Upper lobe of left lung (tissue), 6 donors: ENCODE data around the gene GABBR1. TPM values are rescaled to one million over a fixed set of nuclear protein-coding genes. Genes with fewer than 3 reads are reported as not detected.

Experiments used
- ATAC-seq, 2 donors: fragments of 200-7000 bp; cut with Tn5 transposase; one replicate each; pipeline ENCODE4 v1.9.1; 2022; ENCODE audit warnings: mild to moderate bottlenecking in 2 of 2, moderate library complexity in 2 of 2; ENCODE audit not compliant: low FRiP score in 2 of 2
- DNase-seq, 2 donors: peaks; one replicate each; pipeline ENCODE4 v3.0.0-alpha.2; 2019 to 2020
- H3K27ac ChIP-seq, 4 donors: fragments of 200-600 bp; sonication (generic); one replicate each; pipeline ENCODE4 v1.5.1; 2016 to 2019
- H3K27me3 ChIP-seq, 4 donors: fragments of 200-600 bp; sonication (generic); one replicate each; pipeline ENCODE4 v1.5.1; 2017 to 2019
- H3K36me3 ChIP-seq, 4 donors: fragments of 200-600 bp; sonication (generic); one replicate each; pipeline ENCODE4 v1.5.1; 2016 to 2019
- H3K4me1 ChIP-seq, 4 donors: fragments of 200-600 bp; sonication (generic); one replicate each; pipeline ENCODE4 v1.5.1; 2018 to 2019
- H3K4me3 ChIP-seq, 4 donors: fragments of 200-600 bp; sonication (generic); one replicate each; pipeline ENCODE4 v1.5.1; 2017 to 2019; ENCODE audit warnings: mild to moderate bottlenecking in 2 of 4, moderate library complexity in 1 of 4
- H3K9me3 ChIP-seq, 4 donors: fragments of 200-600 bp; sonication (generic); one replicate each; pipeline ENCODE4 v1.5.1; 2018 to 2019
- EP300 ChIP-seq, 4 donors: sonication (generic); formaldehyde crosslinking; IDR thresholded peaks; one replicate each; pipeline ENCODE4 v1.5.1; 2017; ENCODE audit warnings: antibody characterized with exemption in 4 of 4, control low read depth in 2 of 4
- POLR2A ChIP-seq, 4 donors: fragments of 450-650 bp; IDR thresholded peaks; one replicate each; pipeline ENCODE4 v1.5.1; 2016 to 2017; ENCODE audit warnings: antibody characterized with exemption in 4 of 4, mild to moderate bottlenecking in 2 of 4
- POLR2AphosphoS5 ChIP-seq, 2 donors: sonication (generic); formaldehyde crosslinking; IDR thresholded peaks; one replicate each; pipeline ENCODE4 v1.5.1; 2017; ENCODE audit warnings: antibody characterized with exemption in 2 of 2
- WGBS, 2 donors: methylation state at CpG; one replicate each; pipeline ENCODE4 v1.1.5; 2017 to 2018; 5-methylcytosine and 5-hydroxymethylcytosine counted together
- total RNA-seq, 6 donors: library from RNA; depleted of rRNA in 4 of 6; stranded (reverse); fragments of >200 nt in 4 of 6; gene quantifications; one replicate each; pipeline versions ENCODE4 v1.1.0 to v1.2.1, GENCODE V29; 2016 to 2021
- TF ChIP-seq, protein P1 (sequence below), 6 experiments: fragments of 450-650 bp in 4 of 6; fragments of 200-600 bp in 2 of 6; sonication (generic) in 2 of 6; IDR thresholded peaks; one replicate each; pipeline ENCODE4 v1.5.1; 2016 to 2019; ENCODE audit warnings: antibody characterized with exemption in 6 of 6
- donor health status: DM: no; HTN: no; CAD: no; lungs with moderate emphysema.
- donor health status: DM: no; HTN: yes; CAD: no; lungs with severe emphysema.

Gene GABBR1
- total RNA-seq, 6 donors from 2014 or later, result 13.2 to 171 (median 34.8) TPM

- Histone ChIP-seq H3K27ac (no peak overlapping the region), H3K4me3 (no peak overlapping the region), H3K27me3 (no peaks in the 10 kb centered on the region), H3K9me3 (no peaks in the 10 kb centered on the region), H3K4me1 (no peaks in the 10 kb centered on the region), H3K36me3 (peaks cover 0 to 78% (median 22%) of the 10 kb centered on the region in 4 donors)
- WGBS, 2 donors, result 95 to 96% methylated on average over 8 of the region's 8 CpGs
- TF ChIP-seq, protein P1, sequence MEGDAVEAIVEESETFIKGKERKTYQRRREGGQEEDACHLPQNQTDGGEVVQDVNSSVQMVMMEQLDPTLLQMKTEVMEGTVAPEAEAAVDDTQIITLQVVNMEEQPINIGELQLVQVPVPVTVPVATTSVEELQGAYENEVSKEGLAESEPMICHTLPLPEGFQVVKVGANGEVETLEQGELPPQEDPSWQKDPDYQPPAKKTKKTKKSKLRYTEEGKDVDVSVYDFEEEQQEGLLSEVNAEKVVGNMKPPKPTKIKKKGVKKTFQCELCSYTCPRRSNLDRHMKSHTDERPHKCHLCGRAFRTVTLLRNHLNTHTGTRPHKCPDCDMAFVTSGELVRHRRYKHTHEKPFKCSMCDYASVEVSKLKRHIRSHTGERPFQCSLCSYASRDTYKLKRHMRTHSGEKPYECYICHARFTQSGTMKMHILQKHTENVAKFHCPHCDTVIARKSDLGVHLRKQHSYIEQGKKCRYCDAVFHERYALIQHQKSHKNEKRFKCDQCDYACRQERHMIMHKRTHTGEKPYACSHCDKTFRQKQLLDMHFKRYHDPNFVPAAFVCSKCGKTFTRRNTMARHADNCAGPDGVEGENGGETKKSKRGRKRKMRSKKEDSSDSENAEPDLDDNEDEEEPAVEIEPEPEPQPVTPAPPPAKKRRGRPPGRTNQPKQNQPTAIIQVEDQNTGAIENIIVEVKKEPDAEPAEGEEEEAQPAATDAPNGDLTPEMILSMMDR (IDR thresholded peaks at IDR 0.05), result no peak
- no peak for TF ChIP-seq POLR2AphosphoS5 (IDR thresholded peaks at IDR 0.05)
- no peak for TF ChIP-seq POLR2A (IDR thresholded peaks at IDR 0.05)
- TF ChIP-seq EP300 (IDR thresholded peaks at IDR 0.05), result no peak
- DNase-seq, result no peak
- no peak for ATAC-seq
Observed at GRCh38 chr6:29617782-29618554, 15.0 kb downstream of the GABBR1 start.

DNA sequence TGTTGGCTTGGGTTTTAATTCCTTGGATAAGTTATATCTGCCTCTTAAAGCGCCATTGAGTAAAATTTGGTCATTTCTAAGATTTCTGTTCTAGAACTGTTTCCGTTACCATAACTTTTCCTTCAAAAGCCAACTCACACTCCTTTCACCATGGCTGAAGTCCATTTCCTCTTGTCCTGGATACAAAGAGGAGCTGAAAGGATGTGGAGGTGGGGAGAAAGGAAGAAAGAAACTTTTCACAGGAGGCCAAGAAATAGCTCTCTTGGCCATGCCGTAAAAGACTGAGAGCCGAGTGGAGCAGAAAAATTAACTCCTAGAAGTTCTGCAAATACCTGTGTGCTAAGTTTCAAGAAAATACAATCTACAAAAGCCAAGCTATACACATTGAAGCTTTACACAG, 21.6 kb downstream of the GABBR1 start:
- DNase-seq (no peak), ATAC-seq (no peak)
- Histone ChIP-seq H3K27me3 (no peaks in the 10 kb centered on the region), H3K4me1 (no peaks in the 10 kb centered on the region), H3K4me3 (no peak overlapping the region), H3K27ac (no peak overlapping the region), H3K9me3 (no peaks in the 10 kb centered on the region), H3K36me3 (peaks cover 0 to 93% (median 44%) of the 10 kb centered on the region in 4 donors)
- TF ChIP-seq POLR2A (IDR thresholded peaks at IDR 0.05), result no peak
- TF ChIP-seq, protein P1 (IDR thresholded peaks at IDR 0.05), result no peak
- TF ChIP-seq EP300 (IDR thresholded peaks at IDR 0.05), result no peak
- TF ChIP-seq POLR2AphosphoS5 (IDR thresholded peaks at IDR 0.05), result no peak
- 92 to 93% methylated on average over 4 of the region's 4 CpGs for WGBS, 2 donors

DNA sequence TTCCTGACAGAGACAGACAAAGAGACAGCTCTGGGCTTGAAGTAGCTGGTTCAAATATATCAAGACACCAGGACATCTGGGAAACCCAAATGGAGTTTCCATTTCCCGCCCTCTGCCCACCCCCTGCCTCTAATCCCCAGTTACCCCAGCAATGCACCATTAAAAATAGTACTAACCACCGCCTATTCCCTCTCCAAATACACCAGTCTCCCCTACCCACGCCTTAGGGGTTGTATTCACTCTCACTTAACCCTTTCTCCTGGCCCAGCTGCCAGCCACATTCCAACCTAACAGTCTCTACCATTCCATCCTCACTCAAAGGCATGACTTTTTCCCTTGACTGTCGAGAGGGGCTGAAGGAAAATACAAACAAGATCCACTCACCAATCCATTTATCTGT, 22.4 kb downstream of the GABBR1 start:
- no peak for DNase-seq
- Histone ChIP-seq H3K27ac (no peak overlapping the region), H3K4me3 (no peak overlapping the region), H3K36me3 (peaks cover 0 to 94% (median 52%) of the 10 kb centered on the region in 4 donors), H3K4me1 (no peaks in the 10 kb centered on the region), H3K9me3 (no peaks in the 10 kb centered on the region), H3K27me3 (no peaks in the 10 kb centered on the region)
- ATAC-seq, result no peak
- no peak for TF ChIP-seq POLR2AphosphoS5 (IDR thresholded peaks at IDR 0.05)
- TF ChIP-seq EP300 (IDR thresholded peaks at IDR 0.05), result no peak
- TF ChIP-seq, protein P1 (IDR thresholded peaks at IDR 0.05), result no peak
- no peak for TF ChIP-seq POLR2A (IDR thresholded peaks at IDR 0.05)
- WGBS, 2 donors, result 86 to 90% methylated on average over 4 of the region's 4 CpGs

- H3K27ac ChIP-seq, result no peak overlapping the region
- H3K4me3 ChIP-seq, result no peak overlapping the region
- no peaks in the 10 kb centered on the region for H3K4me1 ChIP-seq
- H3K36me3 ChIP-seq, result peaks cover 0 to 98% (median 50%) of the 10 kb centered on the region in 4 donors
- DNase-seq, result no peak
- H3K27me3 ChIP-seq, result no peaks in the 10 kb centered on the region
- H3K9me3 ChIP-seq, result no peaks in the 10 kb centered on the region
- ATAC-seq, result no peak
- TF ChIP-seq POLR2AphosphoS5 (IDR thresholded peaks at IDR 0.05), result no peak
- TF ChIP-seq EP300 (IDR thresholded peaks at IDR 0.05), result no peak
- TF ChIP-seq, protein P1 (IDR thresholded peaks at IDR 0.05), result no peak
- no peak for TF ChIP-seq POLR2A (IDR thresholded peaks at IDR 0.05)
Observed at GRCh38 chr6:29608131-29608530, 24.9 kb downstream of the GABBR1 start.

DNA sequence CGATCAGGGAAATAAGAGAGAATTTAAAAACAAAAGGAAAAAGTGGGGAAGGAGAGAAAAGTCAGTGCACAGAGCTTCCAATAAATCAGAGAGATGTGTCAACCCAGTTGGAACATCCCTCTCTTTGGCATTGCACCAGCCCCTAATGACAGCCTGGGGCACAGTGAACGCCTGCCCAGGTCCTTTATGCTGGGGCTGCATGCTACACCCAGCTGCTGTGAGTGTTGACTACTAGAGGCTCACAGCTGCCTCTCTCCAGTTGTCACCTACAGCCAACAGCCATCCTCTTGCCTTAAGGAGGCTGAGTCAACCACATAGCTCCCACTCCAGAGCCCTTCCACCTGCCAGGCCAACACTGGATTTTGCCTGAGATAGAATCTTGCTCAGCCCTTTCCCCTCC, 29.1 kb downstream of the GABBR1 start:
- no peaks in the 10 kb centered on the region for H3K27me3 ChIP-seq
- WGBS, 2 donors, result 89 to 91% methylated on average over 2 of the region's 2 CpGs
- H3K36me3 ChIP-seq, result peaks cover 0 to 76% (median 40%) of the 10 kb centered on the region in 4 donors
- no peak for ATAC-seq
- no peaks in the 10 kb centered on the region for H3K9me3 ChIP-seq
- DNase-seq, result no peak
- H3K27ac ChIP-seq, result no peak overlapping the region
- TF ChIP-seq, protein P1 (IDR thresholded peaks at IDR 0.05), result no peak
- TF ChIP-seq POLR2AphosphoS5 (IDR thresholded peaks at IDR 0.05) (no peak), EP300 (IDR thresholded peaks at IDR 0.05) (no peak), POLR2A (IDR thresholded peaks at IDR 0.05) (no peak)
- H3K4me1 ChIP-seq, result no peaks in the 10 kb centered on the region
- no peak overlapping the region for H3K4me3 ChIP-seq
